ENCODE data around the gene ECE1. TPM values are rescaled to one million over a fixed set of nuclear protein-coding genes. Genes with fewer than 3 reads are reported as not detected.
"Not testable (repeated sequence)": the region's sequence is repeated elsewhere in the genome, so short reads cannot be mapped to it uniquely, and the experiment has no call there.

ECE1 gene
- total and polyA plus RNA-seq, 2 donors: 17.8 to 34.2 TPM

DNA sequence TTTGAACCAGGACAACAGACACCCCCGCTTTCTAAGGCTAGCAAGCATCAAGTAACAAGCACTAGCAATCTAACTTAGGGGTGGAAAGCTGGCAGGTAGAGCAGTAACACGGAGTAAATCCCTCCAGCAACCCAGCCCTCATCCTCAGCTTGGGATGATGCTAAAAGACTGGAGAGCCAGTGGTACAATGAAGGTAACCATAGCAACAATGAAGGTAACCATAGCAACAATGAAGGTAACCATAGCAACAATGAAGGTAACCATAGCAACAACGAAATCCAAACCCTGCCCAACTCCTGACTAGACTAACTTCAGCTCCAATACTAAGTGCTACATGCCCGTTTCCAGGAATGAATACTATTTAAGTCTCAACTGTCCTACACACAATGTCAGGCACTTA is 91.3 kb downstream of the ECE1 start:
- WGBS: 85% methylated on average over 4 of the region's 4 CpGs
- no peak overlapping the region for H3K4me3 ChIP-seq (ENCODE audit: low read length in 2 of 2)
- DNase-seq (ENCODE audit: low read depth in 6 of 9, low spot score in 9 of 9): no peak
- no peak overlapping the region for H3K27ac ChIP-seq (ENCODE audit: low read depth in 1 of 2, low read length in 1 of 2)
- no peaks in the 10 kb centered on the region for H3K27me3 ChIP-seq (ENCODE audit: control insufficient read depth in 2 of 2, insufficient read depth in 1 of 2, low read length in 1 of 2)
- no peaks in the 10 kb centered on the region for H3K9me3 ChIP-seq (ENCODE audit: control insufficient read depth in 2 of 2, insufficient read depth in 1 of 2, low read length in 1 of 2)
- no peaks in the 10 kb centered on the region for H3K36me3 ChIP-seq (ENCODE audit: control insufficient read depth in 2 of 2, insufficient read depth in 2 of 2, low read length in 1 of 2)
- H3K4me1 ChIP-seq (ENCODE audit: control insufficient read depth in 2 of 2, insufficient read depth in 2 of 2, low read length in 2 of 2): no peaks in the 10 kb centered on the region

- no peak for DNase-seq (ENCODE audit: low read depth in 6 of 9, low spot score in 9 of 9)
- WGBS: 98% methylated on average over 4 of the region's 4 CpGs
- H3K27ac ChIP-seq (ENCODE audit: low read depth in 1 of 2, low read length in 1 of 2): no peak overlapping the region
Measured at GRCh38 chr1:21192871-21193270, 97.4 kb downstream of the ECE1 start.

GRCh38 chr1:21192284-21192683 is 98.0 kb downstream of the ECE1 start:
- DNase-seq (ENCODE audit: low read depth in 6 of 9, low spot score in 9 of 9): no peak
- H3K36me3 ChIP-seq (ENCODE audit: control insufficient read depth in 2 of 2, insufficient read depth in 2 of 2, low read length in 1 of 2): no peaks in the 10 kb centered on the region
- H3K4me1 ChIP-seq (ENCODE audit: control insufficient read depth in 2 of 2, insufficient read depth in 2 of 2, low read length in 2 of 2): no peaks in the 10 kb centered on the region
- H3K27ac ChIP-seq (ENCODE audit: low read depth in 1 of 2, low read length in 1 of 2): no peak overlapping the region
- no peaks in the 10 kb centered on the region for H3K9me3 ChIP-seq (ENCODE audit: control insufficient read depth in 2 of 2, insufficient read depth in 1 of 2, low read length in 1 of 2)
- no peak overlapping the region for H3K4me3 ChIP-seq (ENCODE audit: low read length in 2 of 2)
- WGBS: 85% methylated on average over 5 of the region's 5 CpGs
- H3K27me3 ChIP-seq (ENCODE audit: control insufficient read depth in 2 of 2, insufficient read depth in 1 of 2, low read length in 1 of 2): no peaks in the 10 kb centered on the region

More at GRCh38 chr1:21192871-21193270, 97.4 kb downstream of the ECE1 start:
- Histone ChIP-seq H3K27me3 (ENCODE audit: control insufficient read depth in 2 of 2, insufficient read depth in 1 of 2, low read length in 1 of 2) (no peaks in the 10 kb centered on the region), H3K4me1 (ENCODE audit: control insufficient read depth in 2 of 2, insufficient read depth in 2 of 2, low read length in 2 of 2) (no peaks in the 10 kb centered on the region), H3K4me3 (ENCODE audit: low read length in 2 of 2) (no peak overlapping the region), H3K9me3 (ENCODE audit: control insufficient read depth in 2 of 2, insufficient read depth in 1 of 2, low read length in 1 of 2) (no peaks in the 10 kb centered on the region), H3K36me3 (ENCODE audit: control insufficient read depth in 2 of 2, insufficient read depth in 2 of 2, low read length in 1 of 2) (no peaks in the 10 kb centered on the region)

GRCh38 chr1:21190771-21191170 is 99.5 kb downstream of the ECE1 start:
- 89% methylated on average over 2 of the region's 2 CpGs for WGBS
- H3K4me1 ChIP-seq (ENCODE audit: control insufficient read depth in 2 of 2, insufficient read depth in 2 of 2, low read length in 2 of 2); H3K27ac ChIP-seq (ENCODE audit: low read depth in 1 of 2, low read length in 1 of 2); H3K4me3 ChIP-seq (ENCODE audit: low read length in 2 of 2); H3K36me3 ChIP-seq (ENCODE audit: control insufficient read depth in 2 of 2, insufficient read depth in 2 of 2, low read length in 1 of 2); H3K27me3 ChIP-seq (ENCODE audit: control insufficient read depth in 2 of 2, insufficient read depth in 1 of 2, low read length in 1 of 2); DNase-seq (ENCODE audit: low read depth in 6 of 9, low spot score in 9 of 9); H3K9me3 ChIP-seq (ENCODE audit: control insufficient read depth in 2 of 2, insufficient read depth in 1 of 2, low read length in 1 of 2): not testable (repeated sequence)

- H3K36me3 ChIP-seq (ENCODE audit: control insufficient read depth in 2 of 2, insufficient read depth in 2 of 2, low read length in 1 of 2): no peaks in the 10 kb centered on the region
- H3K4me1 ChIP-seq (ENCODE audit: control insufficient read depth in 2 of 2, insufficient read depth in 2 of 2, low read length in 2 of 2): no peaks in the 10 kb centered on the region
- H3K27ac ChIP-seq (ENCODE audit: low read depth in 1 of 2, low read length in 1 of 2): no peak overlapping the region
- H3K4me3 ChIP-seq (ENCODE audit: low read length in 2 of 2): no peak overlapping the region
- no peaks in the 10 kb centered on the region for H3K9me3 ChIP-seq (ENCODE audit: control insufficient read depth in 2 of 2, insufficient read depth in 1 of 2, low read length in 1 of 2)
- no peaks in the 10 kb centered on the region for H3K27me3 ChIP-seq (ENCODE audit: control insufficient read depth in 2 of 2, insufficient read depth in 1 of 2, low read length in 1 of 2)
- DNase-seq (ENCODE audit: low read depth in 6 of 9, low spot score in 9 of 9): no peak
- WGBS: 98% methylated on average over 1 of the region's 1 CpG
Measured at GRCh38 chr1:21189906-21190500, 100.3 kb downstream of the ECE1 start.

GRCh38 chr1:21189421-21189820 is 100.8 kb downstream of the ECE1 start:
- H3K27ac ChIP-seq (ENCODE audit: low read depth in 1 of 2, low read length in 1 of 2): no peak overlapping the region
- H3K4me1 ChIP-seq (ENCODE audit: control insufficient read depth in 2 of 2, insufficient read depth in 2 of 2, low read length in 2 of 2): no peaks in the 10 kb centered on the region
- no peaks in the 10 kb centered on the region for H3K27me3 ChIP-seq (ENCODE audit: control insufficient read depth in 2 of 2, insufficient read depth in 1 of 2, low read length in 1 of 2)
- DNase-seq (ENCODE audit: low read depth in 6 of 9, low spot score in 9 of 9): no peak
- WGBS: 91% methylated on average over 3 of the region's 3 CpGs
- H3K4me3 ChIP-seq (ENCODE audit: low read length in 2 of 2): no peak overlapping the region
- no peaks in the 10 kb centered on the region for H3K9me3 ChIP-seq (ENCODE audit: control insufficient read depth in 2 of 2, insufficient read depth in 1 of 2, low read length in 1 of 2)
- no peaks in the 10 kb centered on the region for H3K36me3 ChIP-seq (ENCODE audit: control insufficient read depth in 2 of 2, insufficient read depth in 2 of 2, low read length in 1 of 2)

GRCh38 chr1:21188235-21188634 is 102.0 kb downstream of the ECE1 start:
- H3K27ac ChIP-seq (ENCODE audit: low read depth in 1 of 2, low read length in 1 of 2): no peak overlapping the region
- no peaks in the 10 kb centered on the region for H3K36me3 ChIP-seq (ENCODE audit: control insufficient read depth in 2 of 2, insufficient read depth in 2 of 2, low read length in 1 of 2)
- DNase-seq (ENCODE audit: low read depth in 6 of 9, low spot score in 9 of 9): no peak
- WGBS: 96% methylated on average over 3 of the region's 3 CpGs
- H3K9me3 ChIP-seq (ENCODE audit: control insufficient read depth in 2 of 2, insufficient read depth in 1 of 2, low read length in 1 of 2): no peaks in the 10 kb centered on the region
- no peaks in the 10 kb centered on the region for H3K27me3 ChIP-seq (ENCODE audit: control insufficient read depth in 2 of 2, insufficient read depth in 1 of 2, low read length in 1 of 2)
- H3K4me3 ChIP-seq (ENCODE audit: low read length in 2 of 2): no peak overlapping the region
- H3K4me1 ChIP-seq (ENCODE audit: control insufficient read depth in 2 of 2, insufficient read depth in 2 of 2, low read length in 2 of 2): no peaks in the 10 kb centered on the region

DNA sequence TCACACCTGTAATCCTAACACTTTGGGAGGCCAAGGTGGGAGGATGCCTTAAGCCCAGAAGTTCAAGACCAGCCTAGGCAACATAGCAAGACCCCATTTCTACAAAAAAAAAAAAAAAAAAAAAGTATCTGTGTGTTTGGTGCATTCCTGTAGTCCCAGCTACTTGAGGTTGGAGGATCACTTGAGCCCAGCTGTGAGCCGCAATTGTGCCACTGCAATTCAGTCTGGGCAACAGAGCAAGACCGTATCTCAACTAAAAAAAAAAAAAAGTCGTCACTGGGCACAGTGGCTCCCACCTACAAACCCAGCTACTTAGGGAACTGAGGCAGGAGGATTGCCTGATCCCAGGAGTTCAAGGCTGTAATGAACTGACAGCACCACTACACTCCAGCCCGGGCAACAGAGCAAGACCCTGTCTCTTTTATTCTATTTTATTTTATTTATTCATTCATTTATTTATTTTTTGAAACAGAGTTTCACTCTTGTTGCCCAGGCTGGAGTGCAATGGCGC is 105.0 kb downstream of the ECE1 start:
- DNase-seq (ENCODE audit: low read depth in 6 of 9, low spot score in 9 of 9): no peak
- Histone ChIP-seq H3K36me3 (ENCODE audit: control insufficient read depth in 2 of 2, insufficient read depth in 2 of 2, low read length in 1 of 2) (no peaks in the 10 kb centered on the region), H3K9me3 (ENCODE audit: control insufficient read depth in 2 of 2, insufficient read depth in 1 of 2, low read length in 1 of 2) (no peaks in the 10 kb centered on the region), H3K27me3 (ENCODE audit: control insufficient read depth in 2 of 2, insufficient read depth in 1 of 2, low read length in 1 of 2) (no peaks in the 10 kb centered on the region), H3K27ac (ENCODE audit: low read depth in 1 of 2, low read length in 1 of 2) (no peak overlapping the region), H3K4me3 (ENCODE audit: low read length in 2 of 2) (no peak overlapping the region), H3K4me1 (ENCODE audit: control insufficient read depth in 2 of 2, insufficient read depth in 2 of 2, low read length in 2 of 2) (no peaks in the 10 kb centered on the region)
- WGBS: 96% methylated on average over 5 of the region's 5 CpGs

DNA sequence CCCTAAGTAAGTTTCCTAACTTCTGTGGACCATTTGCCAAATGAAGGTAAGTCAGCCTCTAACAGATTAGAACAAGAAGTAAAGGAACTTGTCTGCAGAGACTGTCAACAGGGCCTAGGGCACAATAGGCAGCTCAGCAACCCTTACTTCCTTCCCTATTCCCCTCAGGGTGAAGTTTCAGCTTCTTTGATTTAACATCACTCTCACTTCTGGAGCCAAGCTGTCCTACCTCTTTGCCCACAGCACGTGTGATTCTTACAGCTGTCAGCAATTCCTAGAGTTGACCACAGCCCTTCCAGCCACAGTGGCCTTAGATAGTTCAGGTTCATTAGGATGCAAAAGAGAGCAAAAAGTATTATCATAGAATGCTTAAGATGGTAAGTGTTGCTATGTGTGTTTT is 106.0 kb downstream of the ECE1 start:
- Histone ChIP-seq H3K36me3 (ENCODE audit: control insufficient read depth in 2 of 2, insufficient read depth in 2 of 2, low read length in 1 of 2) (no peaks in the 10 kb centered on the region), H3K4me1 (ENCODE audit: control insufficient read depth in 2 of 2, insufficient read depth in 2 of 2, low read length in 2 of 2) (no peaks in the 10 kb centered on the region), H3K4me3 (ENCODE audit: low read length in 2 of 2) (no peak overlapping the region), H3K27ac (ENCODE audit: low read depth in 1 of 2, low read length in 1 of 2) (no peak overlapping the region), H3K27me3 (ENCODE audit: control insufficient read depth in 2 of 2, insufficient read depth in 1 of 2, low read length in 1 of 2) (no peaks in the 10 kb centered on the region), H3K9me3 (ENCODE audit: control insufficient read depth in 2 of 2, insufficient read depth in 1 of 2, low read length in 1 of 2) (no peaks in the 10 kb centered on the region)
- no peak for DNase-seq (ENCODE audit: low read depth in 6 of 9, low spot score in 9 of 9)
- WGBS: 5% methylated on average over 1 of the region's 1 CpG

All from thymus (tissue), 11 donors.